ENCODE measurements around the gene ITGAE. TPM values are rescaled to one million over a fixed set of nuclear protein-coding genes. Genes with fewer than 3 reads are reported as not detected.

Gene ITGAE
- total RNA-seq, 1 donor from 2014 or later, result 31.8 TPM

DNA sequence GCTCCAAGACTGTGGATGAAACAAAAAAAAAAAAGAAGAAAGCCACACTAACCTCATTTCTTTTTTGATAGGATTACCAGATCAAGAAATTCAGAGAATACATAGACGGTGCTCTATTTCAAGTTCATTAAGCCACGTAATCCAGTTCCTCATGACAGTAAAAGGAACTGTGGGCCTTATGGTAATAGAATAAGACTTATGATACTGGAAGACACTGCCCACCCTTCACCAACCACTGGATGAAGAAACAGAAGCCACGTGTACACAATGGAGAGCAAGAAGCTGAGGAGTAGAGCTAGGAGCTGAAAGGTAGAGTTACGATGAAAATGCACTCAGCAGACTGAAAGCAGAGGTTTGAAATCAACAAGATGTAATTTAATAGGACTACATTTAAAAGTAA, 33.8 kb upstream of the ITGAE start:
- peaks cover 37% of the 10 kb centered on the region for H3K36me3 Mint-ChIP-seq (ENCODE audit: low read depth)

DNA sequence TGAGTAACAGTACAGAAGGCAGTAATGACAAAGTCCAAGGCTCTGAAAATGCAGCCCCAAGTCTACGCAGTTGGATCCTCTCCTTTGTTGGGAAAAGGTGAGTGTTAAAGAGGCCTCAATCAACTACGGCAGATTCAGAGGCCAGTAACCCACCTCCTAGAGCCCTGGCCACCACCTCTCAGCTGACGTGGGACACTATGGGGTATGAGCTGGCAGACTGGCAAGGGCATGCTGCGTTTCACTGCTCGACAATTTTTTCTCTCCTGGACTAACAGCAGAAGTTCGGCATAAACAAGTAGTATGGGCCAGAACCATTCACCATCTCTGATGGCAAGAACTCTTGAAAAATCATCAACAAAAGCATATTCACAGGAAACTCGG, 27.9 kb upstream of the ITGAE start:
- Mint-ChIP-seq H3K9me3 (no peaks in the 10 kb centered on the region), H3K4me3 (no peak overlapping the region), H3K36me3 (ENCODE audit: low read depth) (peaks cover 39% of the 10 kb centered on the region), H3K27me3 (ENCODE audit: insufficient read depth) (no peaks in the 10 kb centered on the region), H3K27ac (no peak overlapping the region), H3K4me1 (ENCODE audit: low read depth) (peaks cover 14% of the 10 kb centered on the region)
- intact Hi-C loops (cut with micrococcal nuclease), result no loop called here
- no peak for DNase-seq (ENCODE audit: low spot score)

More for the DNA sequence above, 33.8 kb upstream of the ITGAE start:
- no peak for DNase-seq (ENCODE audit: low spot score)
- H3K4me1 Mint-ChIP-seq (ENCODE audit: low read depth), result peaks cover 15% of the 10 kb centered on the region
- intact Hi-C loops (cut with micrococcal nuclease), result no loop called here
- H3K27ac Mint-ChIP-seq, result no peak overlapping the region
- H3K4me3 Mint-ChIP-seq, result no peak overlapping the region
- no peaks in the 10 kb centered on the region for H3K27me3 Mint-ChIP-seq (ENCODE audit: insufficient read depth)
- no peaks in the 10 kb centered on the region for H3K9me3 Mint-ChIP-seq

DNA sequence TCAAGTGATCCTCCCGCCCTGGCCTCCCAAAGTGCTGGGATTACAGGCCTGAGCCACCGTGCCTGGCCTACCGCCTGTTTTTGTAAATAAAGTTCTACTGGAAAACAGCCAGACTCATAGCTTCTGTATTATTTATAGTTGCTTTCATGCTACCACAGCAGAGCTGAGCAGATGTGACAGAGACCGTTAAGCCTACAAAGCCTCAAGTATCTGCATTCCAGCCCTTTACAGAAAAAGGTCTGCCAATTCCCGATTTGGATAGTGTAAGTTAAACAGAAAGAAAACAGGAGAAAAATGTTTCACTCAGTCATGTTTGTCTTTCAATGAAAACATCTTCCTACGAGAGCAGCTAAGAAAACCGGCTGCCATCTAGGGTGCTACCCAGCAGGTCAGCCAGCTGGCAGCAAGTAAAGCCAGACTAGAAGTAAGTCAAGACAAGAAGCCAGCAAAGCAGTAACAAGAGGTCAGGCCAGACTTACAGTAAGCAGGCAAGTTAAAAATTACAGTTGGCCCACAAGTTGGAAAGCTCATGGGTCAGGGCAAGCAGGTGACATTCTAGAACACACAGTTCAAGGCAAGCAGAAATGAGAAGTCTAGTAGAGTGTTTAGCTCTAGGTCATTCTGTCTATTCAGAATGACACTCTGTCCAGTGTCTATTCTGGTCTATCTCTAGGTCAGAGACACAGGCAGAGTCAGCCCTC, 27.3 kb upstream of the ITGAE start:
- H3K27ac Mint-ChIP-seq, result no peak overlapping the region
- peaks cover 38% of the 10 kb centered on the region for H3K36me3 Mint-ChIP-seq (ENCODE audit: low read depth)
- peaks cover 14% of the 10 kb centered on the region for H3K4me1 Mint-ChIP-seq (ENCODE audit: low read depth)
- intact Hi-C loops (cut with micrococcal nuclease), result no loop called here
- H3K27me3 Mint-ChIP-seq (ENCODE audit: insufficient read depth), result no peaks in the 10 kb centered on the region
- DNase-seq (ENCODE audit: low spot score), result no peak
- no peak overlapping the region for H3K4me3 Mint-ChIP-seq
- H3K9me3 Mint-ChIP-seq, result no peaks in the 10 kb centered on the region

DNA sequence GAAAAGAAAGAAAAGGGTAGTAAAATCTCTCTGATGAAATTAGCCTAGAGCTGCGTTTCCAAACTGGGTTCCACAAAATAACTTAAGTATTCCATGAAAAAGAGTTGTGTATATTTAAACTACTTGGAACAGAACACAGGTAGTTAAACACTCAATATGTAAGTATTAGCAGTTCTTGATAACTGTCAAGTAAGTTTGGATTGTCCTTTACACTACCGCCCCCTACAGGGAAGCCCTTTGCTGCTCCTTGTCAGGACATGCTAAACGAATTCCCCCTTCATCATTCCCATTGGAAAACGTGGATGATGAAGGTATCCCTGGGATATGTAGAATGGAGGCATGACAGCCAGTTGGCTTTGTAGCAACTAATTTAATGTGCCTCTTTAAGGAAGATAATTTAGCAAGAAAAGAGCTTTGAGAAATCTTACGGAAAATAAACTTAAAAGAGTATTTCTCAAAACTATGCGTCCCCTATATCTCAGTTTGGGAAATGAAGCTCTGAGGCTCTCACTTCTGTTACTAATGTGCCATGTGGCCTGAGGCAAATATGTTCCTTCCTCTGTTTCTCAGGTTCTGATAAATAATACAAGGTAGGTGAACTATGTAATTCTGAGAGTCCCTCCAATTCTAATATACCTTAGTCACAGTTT, 26.3 kb upstream of the ITGAE start:
- peaks cover 14% of the 10 kb centered on the region for H3K4me1 Mint-ChIP-seq (ENCODE audit: low read depth)
- no peaks in the 10 kb centered on the region for H3K9me3 Mint-ChIP-seq
- H3K27me3 Mint-ChIP-seq (ENCODE audit: insufficient read depth), result no peaks in the 10 kb centered on the region
- peaks cover 42% of the 10 kb centered on the region for H3K36me3 Mint-ChIP-seq (ENCODE audit: low read depth)
- intact Hi-C loops (cut with micrococcal nuclease), result loop anchor here (1.0 to 2.0 kb wide), 2 partner anchors 90 to 144 kb away; no protein-coding TSS in a partner anchor
- peak; percentile 54 for DNase-seq (ENCODE audit: low spot score)
- H3K27ac Mint-ChIP-seq, result peak overlapping the region; percentile 19
- no peak overlapping the region for H3K4me3 Mint-ChIP-seq

DNA sequence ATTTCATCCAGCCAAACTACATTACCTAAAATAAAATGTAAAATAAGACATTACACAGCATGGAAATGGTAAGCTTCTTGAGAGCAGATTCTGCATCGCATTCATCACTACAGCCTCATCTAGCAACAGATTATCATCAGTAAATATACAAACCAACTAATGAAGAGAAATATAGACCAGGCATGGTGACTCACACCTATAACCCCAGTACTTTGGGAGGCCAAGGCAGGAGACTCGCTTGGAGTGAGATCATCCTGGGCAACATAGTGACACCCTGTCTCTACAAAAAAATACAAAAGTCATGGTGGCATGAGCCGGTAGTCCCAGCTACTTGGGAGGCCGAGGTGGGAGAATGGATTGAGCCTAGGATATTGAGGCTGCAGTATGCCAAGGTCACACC, 25.2 kb upstream of the ITGAE start:
- Mint-ChIP-seq H3K4me1 (ENCODE audit: low read depth) (peaks cover 14% of the 10 kb centered on the region), H3K36me3 (ENCODE audit: low read depth) (peaks cover 48% of the 10 kb centered on the region), H3K4me3 (no peak overlapping the region), H3K27me3 (ENCODE audit: insufficient read depth) (no peaks in the 10 kb centered on the region), H3K27ac (no peak overlapping the region), H3K9me3 (no peaks in the 10 kb centered on the region)
- intact Hi-C loops (cut with micrococcal nuclease), result loop anchor here (2.0 kb wide), 1 partner anchor 143 kb away; no protein-coding TSS in a partner anchor
- DNase-seq (ENCODE audit: low spot score), result no peak

DNA sequence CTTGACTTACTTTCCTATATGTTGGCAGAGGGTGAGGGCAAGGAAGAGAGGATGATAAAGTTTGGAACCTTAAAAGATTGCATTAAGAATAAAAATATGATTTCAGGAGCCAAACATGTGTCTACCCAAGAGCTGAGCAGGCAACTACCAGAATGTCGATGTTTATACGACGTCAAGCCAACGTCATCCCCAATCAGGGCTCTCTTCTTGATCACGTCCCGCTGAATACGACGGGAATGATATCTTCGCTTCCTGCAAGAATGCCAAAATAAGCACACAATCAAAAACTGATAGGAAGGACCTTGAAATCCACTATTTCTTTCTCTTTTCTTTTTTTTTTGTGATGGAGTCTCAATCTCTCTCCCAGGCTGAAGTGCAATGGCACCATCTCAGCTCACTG, 20.1 kb upstream of the ITGAE start:
- no peaks in the 10 kb centered on the region for H3K27me3 Mint-ChIP-seq (ENCODE audit: insufficient read depth)
- DNase-seq (ENCODE audit: low spot score), result no peak
- H3K27ac Mint-ChIP-seq, result no peak overlapping the region
- H3K9me3 Mint-ChIP-seq, result no peaks in the 10 kb centered on the region
- no peak overlapping the region for H3K4me3 Mint-ChIP-seq
- H3K36me3 Mint-ChIP-seq (ENCODE audit: low read depth), result peaks cover 53% of the 10 kb centered on the region
- H3K4me1 Mint-ChIP-seq (ENCODE audit: low read depth), result peaks cover 6% of the 10 kb centered on the region
- intact Hi-C loops (cut with micrococcal nuclease), result loop anchor here (2.0 kb wide), 1 partner anchor 16 kb away; no protein-coding TSS in a partner anchor

DNA sequence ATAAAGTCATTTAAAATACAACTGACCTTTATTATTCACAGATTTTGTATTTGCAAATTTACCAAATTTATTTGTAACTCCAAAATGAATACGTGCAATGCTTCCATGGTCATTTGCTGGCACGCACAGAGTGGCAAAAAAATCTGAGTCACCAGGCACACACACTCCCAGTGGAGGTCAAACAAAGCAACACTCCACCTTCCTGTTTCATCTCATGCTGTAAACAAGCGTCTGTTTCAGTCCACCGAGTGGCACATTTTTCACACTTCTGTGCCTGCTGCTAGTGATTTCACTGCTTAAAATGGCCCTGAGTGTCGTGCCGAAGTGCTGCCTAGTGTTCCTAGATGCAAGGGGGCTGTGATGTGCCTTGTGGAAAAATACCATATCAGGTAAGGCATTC, 17.8 kb upstream of the ITGAE start:
- H3K4me3 Mint-ChIP-seq, result no peak overlapping the region
- intact Hi-C loops (cut with micrococcal nuclease), result no loop called here
- no peaks in the 10 kb centered on the region for H3K27me3 Mint-ChIP-seq (ENCODE audit: insufficient read depth)
- no peak for DNase-seq (ENCODE audit: low spot score)
- no peaks in the 10 kb centered on the region for H3K9me3 Mint-ChIP-seq
- H3K27ac Mint-ChIP-seq, result no peak overlapping the region
- H3K36me3 Mint-ChIP-seq (ENCODE audit: low read depth), result peaks cover 48% of the 10 kb centered on the region
- no peaks in the 10 kb centered on the region for H3K4me1 Mint-ChIP-seq (ENCODE audit: low read depth)

DNA sequence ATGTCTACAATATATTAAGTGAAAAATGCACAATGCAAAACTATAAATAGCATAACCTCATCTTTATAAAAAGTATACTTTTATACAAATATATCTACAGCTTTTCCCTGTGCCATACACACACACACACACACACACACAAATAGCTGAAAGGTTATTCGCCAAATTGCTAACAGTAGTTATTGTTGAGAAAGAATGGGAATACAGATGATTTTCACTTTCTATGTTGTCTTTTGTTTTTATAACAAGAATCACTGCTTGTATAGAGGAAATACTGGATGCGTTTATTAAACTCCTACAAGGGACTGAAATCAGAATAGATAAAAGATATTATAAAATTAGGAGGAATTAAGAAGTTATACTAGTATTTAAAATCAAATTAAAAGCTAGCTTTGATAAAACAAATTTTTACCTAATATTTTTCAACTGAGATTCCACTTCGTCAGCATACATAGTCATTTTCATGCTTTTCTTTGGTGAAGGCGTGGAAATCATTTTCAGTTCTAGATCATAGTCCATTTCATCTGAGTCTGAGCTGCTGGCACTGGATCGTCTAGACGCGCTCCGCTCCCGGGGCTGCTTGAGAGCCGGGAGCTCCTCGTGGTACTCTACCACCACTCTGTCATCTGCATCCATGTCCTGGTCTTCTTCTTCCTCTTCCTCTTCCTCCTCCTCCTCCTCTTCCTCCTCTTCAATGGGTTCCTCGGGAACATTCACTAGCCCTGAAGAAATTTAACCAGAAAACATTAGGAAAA, 17.0 kb upstream of the ITGAE start:
- DNase-seq (ENCODE audit: low spot score), result no peak
- Mint-ChIP-seq H3K27me3 (ENCODE audit: insufficient read depth) (no peaks in the 10 kb centered on the region), H3K36me3 (ENCODE audit: low read depth) (peaks cover 45% of the 10 kb centered on the region), H3K4me1 (ENCODE audit: low read depth) (no peaks in the 10 kb centered on the region), H3K9me3 (no peaks in the 10 kb centered on the region), H3K27ac (no peak overlapping the region), H3K4me3 (no peak overlapping the region)
- intact Hi-C loops (cut with micrococcal nuclease), result no loop called here

DNA sequence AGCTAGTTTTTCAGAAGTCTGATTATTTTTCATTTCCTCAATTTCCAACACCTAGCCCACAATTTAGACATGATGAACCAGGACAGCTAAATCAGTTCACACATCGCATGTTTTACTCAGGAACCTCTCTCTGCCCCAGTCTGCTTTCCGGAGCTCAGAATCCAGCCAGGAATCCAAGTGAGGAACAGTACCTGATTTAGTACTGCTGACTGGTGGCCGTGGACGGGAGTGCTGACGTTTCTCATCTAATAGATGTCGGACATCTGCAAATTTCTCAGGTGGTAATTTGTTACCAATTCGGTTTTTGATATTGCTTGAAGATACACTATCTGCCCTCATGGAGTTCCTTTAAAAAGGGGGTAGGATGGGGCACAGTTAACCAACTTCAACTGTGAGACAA, 14.9 kb upstream of the ITGAE start:
- Mint-ChIP-seq H3K4me1 (ENCODE audit: low read depth) (no peaks in the 10 kb centered on the region), H3K27me3 (ENCODE audit: insufficient read depth) (no peaks in the 10 kb centered on the region), H3K27ac (no peak overlapping the region), H3K4me3 (no peak overlapping the region), H3K36me3 (ENCODE audit: low read depth) (peaks cover 37% of the 10 kb centered on the region), H3K9me3 (no peaks in the 10 kb centered on the region)
- intact Hi-C loops (cut with micrococcal nuclease), result no loop called here
- DNase-seq (ENCODE audit: low spot score), result no peak

DNA sequence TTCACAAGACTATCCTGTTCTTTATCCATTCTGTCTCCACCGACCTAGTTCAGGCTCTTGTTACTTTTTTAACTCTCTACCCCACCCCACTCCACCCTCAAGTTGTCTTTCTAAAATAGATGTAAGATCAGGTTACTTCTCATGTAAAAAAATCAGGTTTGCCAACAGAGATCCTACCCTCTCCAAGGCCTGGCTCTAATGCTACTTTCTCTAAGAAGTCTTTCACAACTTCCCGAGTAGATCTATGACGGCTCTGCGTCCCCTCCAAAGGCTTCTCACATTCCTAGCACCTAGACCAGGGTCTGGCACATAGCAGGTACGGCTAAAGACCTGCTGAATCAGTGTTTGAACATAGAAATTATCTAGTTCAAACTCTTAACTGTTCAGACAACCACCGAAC, 14.1 kb upstream of the ITGAE start:
- Mint-ChIP-seq H3K4me3 (no peak overlapping the region), H3K9me3 (no peaks in the 10 kb centered on the region), H3K27ac (no peak overlapping the region), H3K36me3 (ENCODE audit: low read depth) (peaks cover 34% of the 10 kb centered on the region), H3K4me1 (ENCODE audit: low read depth) (peaks cover 1% of the 10 kb centered on the region), H3K27me3 (ENCODE audit: insufficient read depth) (no peaks in the 10 kb centered on the region)
- intact Hi-C loops (cut with micrococcal nuclease), result no loop called here
- DNase-seq (ENCODE audit: low spot score), result no peak

DNA sequence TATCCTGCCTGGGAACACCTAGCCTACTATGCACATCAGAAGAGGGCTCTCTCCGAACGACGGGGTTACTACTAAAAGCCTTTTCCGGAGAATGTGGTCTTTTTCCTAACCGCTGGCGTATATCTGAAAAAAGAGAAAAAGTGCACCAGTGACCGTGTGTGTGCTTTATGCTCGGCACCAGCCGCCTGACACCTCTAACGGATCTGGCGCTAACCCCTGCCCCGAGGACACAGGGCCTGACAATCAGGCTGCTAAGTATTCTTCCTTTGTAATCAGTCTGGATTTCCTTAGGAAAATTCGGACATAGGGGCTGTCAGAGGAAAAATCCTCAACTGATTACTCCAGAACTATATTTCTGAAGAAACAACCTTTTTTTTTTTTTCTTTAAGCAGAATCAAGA, 13.4 kb upstream of the ITGAE start:
- H3K4me1 Mint-ChIP-seq (ENCODE audit: low read depth), result peaks cover 8% of the 10 kb centered on the region
- no peak overlapping the region for H3K4me3 Mint-ChIP-seq
- no peaks in the 10 kb centered on the region for H3K9me3 Mint-ChIP-seq
- intact Hi-C loops (cut with micrococcal nuclease), result no loop called here
- H3K27me3 Mint-ChIP-seq (ENCODE audit: insufficient read depth), result no peaks in the 10 kb centered on the region
- peaks cover 37% of the 10 kb centered on the region for H3K36me3 Mint-ChIP-seq (ENCODE audit: low read depth)
- DNase-seq (ENCODE audit: low spot score), result no peak
- H3K27ac Mint-ChIP-seq, result no peak overlapping the region

DNA sequence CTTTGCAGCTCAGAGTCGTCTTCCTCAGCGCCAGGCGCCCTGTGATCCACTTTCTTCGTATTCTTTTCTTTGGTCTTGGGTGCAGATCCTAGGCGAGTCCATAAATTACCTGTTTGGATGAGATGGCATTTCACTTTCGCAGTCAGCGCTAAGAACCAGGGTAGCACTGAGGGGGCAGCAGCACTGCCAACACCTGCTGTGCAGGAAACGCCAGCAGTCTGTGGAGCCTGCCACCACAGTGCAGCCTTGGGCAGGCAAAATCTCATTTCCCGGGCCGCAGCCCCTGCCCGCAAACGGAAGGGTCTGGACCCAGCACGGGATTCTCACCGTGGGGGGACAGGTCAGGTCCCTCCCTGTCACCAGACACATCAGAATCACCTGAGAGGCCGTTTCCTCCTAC, 12.2 kb upstream of the ITGAE start:
- H3K27me3 Mint-ChIP-seq (ENCODE audit: insufficient read depth), result no peaks in the 10 kb centered on the region
- H3K9me3 Mint-ChIP-seq, result no peaks in the 10 kb centered on the region
- H3K36me3 Mint-ChIP-seq (ENCODE audit: low read depth), result peaks cover 35% of the 10 kb centered on the region
- no peak overlapping the region for H3K27ac Mint-ChIP-seq
- no peak for DNase-seq (ENCODE audit: low spot score)
- H3K4me1 Mint-ChIP-seq (ENCODE audit: low read depth), result peaks cover 15% of the 10 kb centered on the region
- intact Hi-C loops (cut with micrococcal nuclease), result no loop called here
- no peak overlapping the region for H3K4me3 Mint-ChIP-seq

DNA sequence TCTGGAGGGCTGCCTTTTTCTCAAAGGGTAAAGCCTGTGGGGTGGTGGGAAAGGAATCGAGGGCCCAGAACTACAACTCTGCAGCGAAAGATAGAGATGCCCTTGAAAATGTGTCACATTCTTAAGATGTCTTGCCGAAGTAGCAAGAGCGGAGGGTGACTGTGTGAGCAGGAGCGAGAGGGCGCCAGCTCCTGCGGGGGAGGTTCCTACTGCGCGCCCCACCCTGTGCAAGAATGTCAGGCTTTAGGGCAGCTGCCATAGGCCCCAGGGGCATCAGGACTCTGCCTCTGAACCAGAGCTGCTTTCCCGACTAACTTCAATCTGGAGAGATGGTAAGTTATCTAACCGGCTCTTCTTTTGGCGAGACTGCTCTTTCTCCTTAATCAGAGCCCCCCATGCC, 11.8 kb upstream of the ITGAE start:
- Mint-ChIP-seq H3K4me1 (ENCODE audit: low read depth) (peaks cover 19% of the 10 kb centered on the region), H3K27ac (no peak overlapping the region), H3K9me3 (no peaks in the 10 kb centered on the region), H3K27me3 (ENCODE audit: insufficient read depth) (no peaks in the 10 kb centered on the region), H3K4me3 (no peak overlapping the region), H3K36me3 (ENCODE audit: low read depth) (peaks cover 38% of the 10 kb centered on the region)
- intact Hi-C loops (cut with micrococcal nuclease), result no loop called here
- no peak for DNase-seq (ENCODE audit: low spot score)
